Measurements from ENCODE around the gene SPECC1L. TPM values are rescaled to one million over a fixed set of nuclear protein-coding genes. Genes with fewer than 3 reads are reported as not detected.

Gene SPECC1L
- total RNA-seq, 1 donor from 2014 or later = 69.2 TPM

DNA sequence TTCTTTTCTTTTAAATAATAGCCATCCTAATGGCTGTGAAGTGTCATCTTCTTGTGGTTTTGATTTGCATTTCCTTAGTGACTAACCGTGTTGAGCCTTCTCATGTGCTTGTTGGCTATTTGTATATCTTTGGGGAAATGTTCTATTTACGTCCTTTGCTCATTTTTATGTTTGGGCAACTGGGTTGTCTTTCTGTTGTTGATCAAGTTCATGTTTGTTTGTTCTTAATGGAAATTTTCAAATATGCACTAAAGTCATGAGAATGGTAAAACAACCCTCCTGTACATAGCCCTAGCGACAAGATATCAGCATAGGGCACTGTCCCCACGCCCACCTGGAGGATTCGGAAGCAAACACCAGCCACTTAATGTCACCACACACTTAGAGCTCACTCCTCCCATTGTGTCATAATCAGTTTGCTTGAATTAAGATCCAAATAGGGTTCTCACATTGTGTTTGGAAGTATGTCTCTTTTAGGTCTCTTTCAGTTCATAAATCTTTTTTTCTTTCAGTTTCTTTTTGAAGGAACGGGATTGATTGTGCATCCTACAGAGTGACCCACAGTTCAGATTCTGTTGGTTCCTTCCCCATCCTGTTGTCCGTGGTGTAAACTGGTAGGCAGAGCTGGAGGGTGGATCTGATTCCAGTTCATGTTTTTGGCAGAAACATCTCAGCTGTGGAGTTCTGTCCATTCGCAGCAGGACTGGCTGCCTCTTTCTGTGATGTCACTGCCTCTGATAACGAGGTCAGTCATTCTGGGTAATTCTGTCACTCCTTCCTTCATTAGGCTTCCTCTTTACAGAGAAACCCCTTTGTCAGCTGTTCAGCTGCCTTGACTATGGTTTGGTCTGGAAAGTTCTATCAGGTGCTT lies 130.3 kb downstream of the SPECC1L start:
- H3K36me3 ChIP-seq (ENCODE audit: insufficient read depth, low read length) = peaks cover 3% of the 10 kb centered on the region
- H3K27me3 Mint-ChIP-seq (ENCODE audit: low read depth, unreplicated experiment) = no peaks in the 10 kb centered on the region
- H3K9ac ChIP-seq (ENCODE audit: low read length) = no peak overlapping the region
- TF ChIP-seq EZH2 (IDR thresholded peaks at IDR 0.05; ENCODE audit: insufficient read depth, low read length) = no peak
- TF ChIP-seq, protein P1, sequence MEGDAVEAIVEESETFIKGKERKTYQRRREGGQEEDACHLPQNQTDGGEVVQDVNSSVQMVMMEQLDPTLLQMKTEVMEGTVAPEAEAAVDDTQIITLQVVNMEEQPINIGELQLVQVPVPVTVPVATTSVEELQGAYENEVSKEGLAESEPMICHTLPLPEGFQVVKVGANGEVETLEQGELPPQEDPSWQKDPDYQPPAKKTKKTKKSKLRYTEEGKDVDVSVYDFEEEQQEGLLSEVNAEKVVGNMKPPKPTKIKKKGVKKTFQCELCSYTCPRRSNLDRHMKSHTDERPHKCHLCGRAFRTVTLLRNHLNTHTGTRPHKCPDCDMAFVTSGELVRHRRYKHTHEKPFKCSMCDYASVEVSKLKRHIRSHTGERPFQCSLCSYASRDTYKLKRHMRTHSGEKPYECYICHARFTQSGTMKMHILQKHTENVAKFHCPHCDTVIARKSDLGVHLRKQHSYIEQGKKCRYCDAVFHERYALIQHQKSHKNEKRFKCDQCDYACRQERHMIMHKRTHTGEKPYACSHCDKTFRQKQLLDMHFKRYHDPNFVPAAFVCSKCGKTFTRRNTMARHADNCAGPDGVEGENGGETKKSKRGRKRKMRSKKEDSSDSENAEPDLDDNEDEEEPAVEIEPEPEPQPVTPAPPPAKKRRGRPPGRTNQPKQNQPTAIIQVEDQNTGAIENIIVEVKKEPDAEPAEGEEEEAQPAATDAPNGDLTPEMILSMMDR (IDR thresholded peaks at IDR 0.05; ENCODE audit: insufficient read depth, low read depth, low read length) = no peak
- H3K9me3 ChIP-seq (ENCODE audit: insufficient read depth, low read depth, low read length) = no peaks in the 10 kb centered on the region
- no peak overlapping the region for H3K4me3 ChIP-seq (ENCODE audit: insufficient read depth, low read depth, low read length)
- no peak overlapping the region for H2AFZ ChIP-seq (ENCODE audit: low read depth, low read length)
- H4K20me1 ChIP-seq (ENCODE audit: insufficient read depth, low read length) = peaks cover 12% of the 10 kb centered on the region
- DNase-seq (ENCODE audit: low read depth) (peak; percentile 46), FAIRE-seq (peak; percentile 62)
- peaks cover 42% of the 10 kb centered on the region for H3K4me1 Mint-ChIP-seq (ENCODE audit: low read depth, unreplicated experiment)
- peak overlapping the region; percentile 16 for H3K4me2 ChIP-seq (ENCODE audit: low read length)
- H3K36me3 Mint-ChIP-seq (ENCODE audit: low read depth, unreplicated experiment) = peaks cover 31% of the 10 kb centered on the region
- H3K27ac Mint-ChIP-seq (ENCODE audit: unreplicated experiment) = peak overlapping the region; percentile 7
- no peaks in the 10 kb centered on the region for H3K9me3 Mint-ChIP-seq (ENCODE audit: unreplicated experiment)
- H3K4me3 Mint-ChIP-seq (ENCODE audit: unreplicated experiment) = no peak overlapping the region
- peaks cover 15% of the 10 kb centered on the region for H3K4me1 ChIP-seq (ENCODE audit: insufficient read depth, low read length)
- H3K79me2 ChIP-seq (ENCODE audit: insufficient read depth, low read length) = peaks cover 2% of the 10 kb centered on the region
- H3K27me3 ChIP-seq (ENCODE audit: insufficient read depth, low read length) = no peaks in the 10 kb centered on the region
- no peak overlapping the region for H3K27ac ChIP-seq (ENCODE audit: low read depth, low read length)

DNA sequence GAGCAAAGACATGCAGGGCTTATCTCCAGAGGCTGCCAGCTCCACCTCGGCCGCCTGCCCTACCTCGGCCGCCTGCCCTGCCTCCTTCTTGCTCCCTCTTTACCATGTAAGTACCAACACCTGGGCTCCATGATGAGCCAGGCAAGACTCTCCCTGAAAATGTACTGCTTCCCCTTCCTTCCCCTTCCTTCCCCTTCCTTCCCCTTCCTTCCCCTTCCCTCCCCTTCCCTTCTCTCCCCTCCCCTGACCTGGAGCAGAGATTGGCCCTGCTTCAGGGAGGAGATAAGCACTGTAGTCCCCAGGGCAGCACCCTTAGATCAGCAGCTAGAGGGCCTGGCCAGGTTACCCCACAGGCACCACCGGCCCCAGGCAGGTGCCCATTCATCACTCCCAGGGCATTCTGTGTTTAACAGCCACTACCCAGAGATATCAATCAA lies 131.3 kb downstream of the SPECC1L start:
- no peaks in the 10 kb centered on the region for H3K9me3 ChIP-seq (ENCODE audit: insufficient read depth, low read depth, low read length)
- peaks cover 2% of the 10 kb centered on the region for H3K79me2 ChIP-seq (ENCODE audit: insufficient read depth, low read length)
- H3K4me1 ChIP-seq (ENCODE audit: insufficient read depth, low read length) = peaks cover 18% of the 10 kb centered on the region
- peaks cover 48% of the 10 kb centered on the region for H3K4me1 Mint-ChIP-seq (ENCODE audit: low read depth, unreplicated experiment)
- no peak overlapping the region for H3K27ac Mint-ChIP-seq (ENCODE audit: unreplicated experiment)
- no peaks in the 10 kb centered on the region for H3K36me3 ChIP-seq (ENCODE audit: insufficient read depth, low read length)
- no peaks in the 10 kb centered on the region for H3K9me3 Mint-ChIP-seq (ENCODE audit: unreplicated experiment)
- no peak for FAIRE-seq
- no peaks in the 10 kb centered on the region for H3K27me3 Mint-ChIP-seq (ENCODE audit: low read depth, unreplicated experiment)
- no peak overlapping the region for H2AFZ ChIP-seq (ENCODE audit: low read depth, low read length)
- TF ChIP-seq, protein P1 (IDR thresholded peaks at IDR 0.05; ENCODE audit: insufficient read depth, low read depth, low read length) = no peak
- no peak for TF ChIP-seq EZH2 (IDR thresholded peaks at IDR 0.05; ENCODE audit: insufficient read depth, low read length)
- H3K4me3 Mint-ChIP-seq (ENCODE audit: unreplicated experiment) = no peak overlapping the region
- DNase-seq (ENCODE audit: low read depth) = no peak
- peaks cover 30% of the 10 kb centered on the region for H3K36me3 Mint-ChIP-seq (ENCODE audit: low read depth, unreplicated experiment)
- H3K27ac ChIP-seq (ENCODE audit: low read depth, low read length) = no peak overlapping the region
- H3K4me2 ChIP-seq (ENCODE audit: low read length) = peak overlapping the region; percentile 58
- H3K27me3 ChIP-seq (ENCODE audit: insufficient read depth, low read length) = no peaks in the 10 kb centered on the region
- no peak overlapping the region for H3K9ac ChIP-seq (ENCODE audit: low read length)
- H3K4me3 ChIP-seq (ENCODE audit: insufficient read depth, low read depth, low read length) = no peak overlapping the region
- H4K20me1 ChIP-seq (ENCODE audit: insufficient read depth, low read length) = peaks cover 16% of the 10 kb centered on the region
